Endometrium (tissue), 2 donors: ENCODE data around the gene UBL4A.

Source experiments
- FAIRE-seq: peaks from 2 replicates; lab custom pipeline; 2012; peaks lifted over from hg19 to GRCh38; lab: Jason Lieb, UNC
- donor health status: control.
- donor health status: control.

UBL4A gene

DNA sequence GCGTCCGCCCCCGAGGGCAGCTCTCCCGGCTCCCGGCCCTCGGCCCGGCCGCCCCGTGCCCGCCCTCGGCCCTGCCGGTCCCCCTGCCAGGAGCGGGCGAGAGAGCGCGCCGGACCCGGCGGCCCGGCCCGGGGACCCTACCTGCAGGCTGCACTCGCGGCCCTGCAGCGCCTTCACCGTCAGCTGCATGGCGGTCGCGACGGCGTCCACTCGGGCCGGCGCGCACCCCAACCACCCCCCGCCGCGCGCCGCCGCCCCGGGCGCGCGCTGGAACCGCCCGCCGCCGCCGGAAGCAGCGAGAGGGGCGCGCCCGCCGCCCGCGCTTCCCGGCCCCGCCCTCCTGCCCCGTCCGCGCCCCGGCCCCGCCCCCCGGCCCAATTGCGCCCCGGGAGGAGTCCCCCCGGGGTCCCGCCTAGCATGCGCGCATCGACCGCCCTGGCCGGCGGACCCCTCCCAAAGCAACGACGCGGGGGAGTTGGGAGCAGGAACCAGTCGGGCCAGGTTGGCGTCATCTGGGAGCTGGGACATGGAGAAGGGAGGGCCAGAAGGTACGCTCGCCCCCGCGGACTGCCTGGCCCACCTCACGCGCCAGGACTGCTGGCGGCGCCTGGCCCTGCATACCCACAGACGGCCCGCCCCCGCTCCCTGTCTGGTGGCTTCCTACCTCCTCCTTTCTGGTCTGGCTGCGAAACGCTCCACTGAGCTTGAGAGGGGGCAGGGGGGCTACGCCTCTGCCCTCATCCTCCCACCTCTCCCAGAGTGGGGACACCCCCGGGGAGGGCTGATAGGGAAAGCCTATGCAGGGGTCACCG is at the start of gene UBL4A:
TSS of gene UBL4A (minus strand) at position 220 of the 812 bp plus-strand sequence. CDS start at position 189, 31 bp downstream.
- no peak for FAIRE-seq

DNA sequence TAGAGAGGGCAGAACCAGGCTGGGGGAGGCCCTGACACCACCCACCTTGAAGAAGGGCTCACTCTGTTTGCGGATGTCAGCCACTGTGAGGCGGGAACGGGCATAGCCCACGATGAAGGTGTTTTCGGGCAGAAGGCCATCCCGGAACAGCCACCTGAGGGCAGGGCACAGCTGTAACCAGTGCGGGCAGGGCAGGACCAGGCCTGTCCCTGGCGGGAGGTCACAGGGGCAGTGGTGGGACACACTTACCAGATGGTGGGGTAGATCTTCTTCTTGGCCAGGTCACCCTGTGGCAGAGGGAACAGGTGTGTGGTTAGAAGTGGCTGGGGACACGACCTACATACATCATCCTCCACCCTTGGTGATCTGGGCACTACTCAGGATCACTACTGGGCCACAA is 49.5 kb upstream of the UBL4A start:
- FAIRE-seq, result no peak

DNA sequence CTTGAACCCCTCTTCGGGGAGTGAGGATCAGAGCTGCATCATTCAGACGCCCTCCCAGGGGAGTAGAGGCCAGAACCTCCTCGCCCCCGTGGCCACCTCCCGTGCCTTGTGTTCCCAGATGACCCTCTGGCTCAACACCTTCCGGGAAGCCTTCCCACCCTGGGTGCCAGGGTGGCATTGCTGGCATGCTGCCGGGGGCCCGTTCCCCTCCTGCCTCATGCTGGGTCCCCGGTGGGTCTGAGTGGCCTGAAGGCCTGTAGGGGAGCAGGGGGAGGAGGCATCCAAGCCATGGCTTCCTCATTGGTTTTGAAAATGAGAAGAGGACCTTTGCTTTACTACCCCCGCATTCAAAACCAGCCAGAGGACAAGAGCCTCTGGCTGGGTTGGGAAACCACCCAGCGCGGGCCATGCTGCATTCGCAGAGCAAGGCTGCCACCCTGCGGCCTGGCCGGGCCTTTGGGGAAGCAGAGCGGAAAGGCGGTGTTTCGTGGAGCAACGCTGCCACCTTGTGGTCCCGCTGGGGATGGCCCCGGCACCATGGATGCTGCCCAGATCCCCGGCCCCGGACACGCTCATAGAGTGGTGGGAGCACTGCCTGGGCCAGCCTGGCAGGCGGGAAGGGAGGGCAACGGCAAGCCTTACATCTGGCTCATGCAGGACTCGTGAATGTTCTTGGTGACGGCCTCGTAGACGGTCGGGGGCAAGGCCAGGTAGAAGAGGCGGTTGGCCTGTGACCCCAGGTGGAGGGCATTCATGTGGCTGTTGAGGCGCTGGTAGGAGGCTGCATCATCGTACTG is 48.3 kb upstream of the UBL4A start:
- FAIRE-seq, result peak; percentile 89

DNA sequence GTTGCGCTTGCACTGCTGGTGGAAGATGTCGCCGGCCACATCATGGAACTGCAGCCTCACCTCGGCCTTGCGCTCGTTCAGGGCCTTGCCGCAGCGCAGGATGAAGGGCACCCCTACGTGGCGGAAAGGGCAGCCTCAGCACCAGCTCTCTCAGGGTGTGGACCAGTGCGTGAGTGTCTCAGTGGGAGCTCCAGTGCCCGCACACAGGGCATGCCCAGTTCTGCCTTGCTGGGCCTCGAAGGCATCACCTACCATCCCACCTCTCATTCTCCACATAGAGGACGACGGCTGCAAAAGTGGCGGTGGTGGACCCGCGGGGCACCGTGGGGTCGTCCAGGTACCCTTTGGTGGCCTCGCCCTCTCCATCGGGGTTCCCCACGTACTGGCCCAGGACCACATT is 46.3 kb upstream of the UBL4A start:
- no peak for FAIRE-seq

DNA sequence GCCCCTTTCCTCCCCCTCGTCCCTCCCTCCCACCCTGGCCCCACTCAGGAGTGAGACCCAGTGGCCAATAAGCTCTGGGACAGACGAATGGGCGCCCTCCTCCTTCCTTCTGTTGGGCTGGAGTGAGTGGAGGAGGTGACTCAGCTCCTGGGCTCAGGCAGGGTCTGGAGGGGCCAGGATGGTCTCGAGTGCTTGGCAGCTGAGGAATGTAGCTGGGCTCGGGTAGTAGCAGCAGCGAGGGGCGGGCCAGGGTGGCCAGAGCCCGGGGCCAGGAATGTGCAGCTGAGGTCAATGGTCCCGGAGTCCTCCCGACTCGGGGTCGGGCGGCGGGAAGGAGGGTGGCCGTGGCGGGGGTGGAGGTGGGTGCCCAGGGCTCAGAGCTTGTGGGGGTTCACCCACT is 45.2 kb upstream of the UBL4A start:
- FAIRE-seq, result no peak

DNA sequence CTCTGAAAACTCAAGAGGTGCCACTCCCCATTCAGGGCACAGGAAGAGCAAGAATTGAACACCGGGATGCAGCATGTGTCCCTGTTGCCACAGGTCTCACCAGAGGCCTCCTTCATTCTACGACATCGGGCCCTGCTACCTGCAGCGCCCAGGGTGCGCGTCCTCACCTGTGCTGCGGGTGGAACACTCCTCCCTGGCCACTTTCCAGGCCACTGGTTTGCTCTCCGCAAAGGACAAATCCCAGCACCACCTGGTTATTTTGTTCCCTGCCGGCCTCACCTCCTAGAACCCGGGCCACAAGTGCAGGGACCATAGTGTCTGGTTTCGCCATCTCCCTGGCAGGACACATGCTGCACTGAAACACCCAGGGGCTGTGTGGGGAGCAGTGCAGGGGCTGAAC is 43.9 kb upstream of the UBL4A start:
- FAIRE-seq, result no peak

DNA sequence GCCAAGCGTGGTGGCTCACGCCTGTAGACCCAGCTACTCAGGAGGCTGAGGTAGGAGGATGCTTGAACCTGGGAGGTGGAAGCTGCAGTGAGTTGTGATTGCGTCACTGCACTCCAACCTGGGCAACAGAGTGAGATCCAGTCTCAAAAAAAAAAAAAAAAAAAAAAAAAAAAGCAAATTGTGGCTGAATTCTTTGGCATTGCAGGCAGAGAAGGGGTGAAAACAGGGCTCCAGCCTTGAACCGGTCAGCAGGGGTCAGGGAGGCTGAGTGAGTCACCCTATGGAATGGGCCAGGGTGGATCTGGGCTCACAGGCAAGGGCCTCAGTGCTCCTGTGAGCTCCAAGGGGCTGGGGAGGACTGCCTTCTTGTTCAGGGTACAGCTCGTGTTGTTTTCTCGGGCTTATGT is 42.8 kb upstream of the UBL4A start:
- no peak for FAIRE-seq

DNA sequence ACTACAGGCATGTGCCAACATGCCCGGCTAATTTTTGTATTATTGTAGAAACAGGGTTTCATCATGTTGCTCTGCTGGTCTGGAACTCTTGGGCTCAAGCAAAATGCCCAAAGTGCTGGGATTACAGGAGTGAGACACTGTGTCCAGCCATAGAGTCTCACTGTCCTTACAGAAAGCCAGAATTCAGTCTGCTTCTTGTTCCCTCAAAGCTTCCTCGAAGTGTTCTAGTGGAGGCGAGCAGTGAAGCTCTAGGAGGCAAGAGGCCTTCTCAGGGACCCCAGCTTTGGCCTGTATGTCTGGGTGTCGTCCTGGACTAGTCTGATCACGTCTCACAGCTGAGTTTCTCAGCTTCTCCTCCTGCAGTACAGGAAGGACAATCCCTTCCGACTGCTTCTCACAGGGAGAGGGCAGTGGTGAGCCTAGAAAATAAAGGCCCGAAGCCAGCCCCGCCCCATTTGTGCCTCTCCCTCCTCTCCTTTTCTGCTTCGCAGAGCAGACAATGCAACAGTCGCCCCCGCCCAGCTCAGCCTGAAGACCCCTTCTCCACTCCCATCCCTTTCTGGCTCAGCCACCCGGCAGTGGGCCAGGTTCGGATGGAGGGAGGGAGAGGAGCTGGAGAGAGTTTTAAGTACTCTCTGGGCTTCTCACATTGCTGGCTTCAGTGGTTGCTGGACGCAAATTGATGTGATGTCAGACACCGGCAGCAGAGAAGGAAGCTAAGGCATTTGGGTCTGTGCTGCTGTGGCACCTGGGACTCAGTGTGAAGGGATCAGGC is 40.7 kb upstream of the UBL4A start:
- no peak for FAIRE-seq

DNA sequence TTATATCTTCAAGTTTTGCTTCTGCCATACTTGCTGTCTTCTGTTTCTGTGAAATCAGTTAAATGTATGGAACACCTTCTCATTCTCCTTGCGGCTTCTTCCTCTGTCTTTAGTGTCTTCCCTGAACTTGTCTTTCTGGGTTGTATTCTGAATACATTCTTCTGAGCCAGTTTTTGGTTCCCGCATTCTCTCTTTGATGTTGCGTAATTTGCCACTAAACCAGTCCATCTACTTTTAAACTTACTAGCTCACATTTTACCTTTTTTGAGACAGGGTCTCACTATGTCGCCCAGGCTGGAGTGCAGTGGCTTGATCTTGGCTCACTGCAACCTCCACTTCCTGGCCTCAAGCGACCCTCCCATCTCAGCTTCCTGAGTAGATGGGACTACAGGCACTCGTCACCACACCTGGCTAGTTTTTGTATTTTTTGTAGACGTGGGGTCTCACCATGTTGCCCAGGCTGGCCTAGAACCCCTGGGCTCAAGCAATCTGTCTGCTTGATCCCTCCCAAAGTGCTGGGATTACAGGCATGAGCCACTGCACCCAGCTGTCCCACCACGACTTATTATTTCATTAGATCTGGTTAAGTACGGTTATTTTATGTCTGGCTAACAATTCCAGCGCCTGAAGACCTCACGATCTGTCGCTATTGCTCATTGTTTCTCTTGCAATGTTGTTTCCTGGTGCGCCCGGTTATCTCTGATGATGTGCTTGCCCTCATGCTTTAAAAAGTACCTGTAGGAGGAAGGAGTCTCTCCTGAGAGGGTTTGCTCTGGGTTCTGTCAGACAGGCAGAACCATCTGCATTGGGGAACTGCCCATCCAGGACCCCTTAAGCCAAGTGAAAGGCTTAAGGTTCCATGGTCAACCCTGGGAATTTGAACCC is 39.4 kb upstream of the UBL4A start:
- no peak for FAIRE-seq

DNA sequence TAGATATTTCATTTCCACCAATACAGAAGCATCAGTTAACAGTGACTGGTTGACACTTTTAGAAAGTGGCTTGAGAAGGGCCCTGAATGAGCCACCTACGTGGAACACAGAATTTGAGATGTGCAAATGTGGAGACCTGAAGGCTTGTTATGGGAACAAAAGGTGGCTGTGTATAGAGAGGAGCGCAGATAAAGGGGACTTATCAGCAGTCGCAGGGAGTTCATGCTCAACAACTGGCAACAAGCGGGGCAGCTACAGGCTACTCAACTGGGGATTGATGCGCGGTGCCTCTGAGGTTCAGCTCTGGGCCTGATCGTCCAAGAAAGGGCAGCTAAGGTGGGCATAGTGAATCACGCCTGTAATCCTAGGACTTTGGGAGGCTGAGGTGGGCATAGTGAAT is 33.0 kb upstream of the UBL4A start:
- no peak for FAIRE-seq

DNA sequence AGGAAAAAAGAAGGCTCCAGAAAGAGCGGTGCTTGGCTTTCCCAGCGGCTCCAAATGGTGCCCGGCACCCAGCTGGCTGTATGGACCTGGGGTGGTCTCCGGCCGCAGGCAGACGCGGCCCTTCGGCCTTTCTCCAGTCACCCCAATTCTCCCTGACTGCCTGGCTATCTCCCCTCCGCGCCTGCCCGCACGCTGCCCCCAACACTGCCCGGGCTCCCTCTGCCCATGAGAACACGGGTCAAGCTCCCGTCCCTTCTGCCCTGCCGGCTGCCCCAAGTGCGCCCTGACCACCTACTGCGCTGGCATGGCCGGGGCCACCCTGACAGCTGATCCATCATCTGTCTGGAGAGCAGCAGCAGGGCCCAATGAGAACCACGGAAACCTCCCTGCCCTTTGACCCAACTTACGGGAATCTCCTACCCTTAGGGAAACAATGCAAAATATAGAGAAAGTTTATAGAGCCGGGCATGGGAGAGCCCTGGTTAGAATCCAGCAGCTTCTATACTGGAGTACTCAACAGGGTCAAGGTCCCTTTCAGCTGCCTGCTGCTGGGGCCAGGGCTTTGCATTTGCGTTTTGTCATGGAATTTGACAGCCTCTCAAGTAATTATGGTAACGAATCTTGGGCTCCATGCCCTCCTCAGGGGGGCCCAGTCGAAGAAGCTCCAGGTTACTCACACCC is 30.8 kb upstream of the UBL4A start:
- FAIRE-seq, result no peak

DNA sequence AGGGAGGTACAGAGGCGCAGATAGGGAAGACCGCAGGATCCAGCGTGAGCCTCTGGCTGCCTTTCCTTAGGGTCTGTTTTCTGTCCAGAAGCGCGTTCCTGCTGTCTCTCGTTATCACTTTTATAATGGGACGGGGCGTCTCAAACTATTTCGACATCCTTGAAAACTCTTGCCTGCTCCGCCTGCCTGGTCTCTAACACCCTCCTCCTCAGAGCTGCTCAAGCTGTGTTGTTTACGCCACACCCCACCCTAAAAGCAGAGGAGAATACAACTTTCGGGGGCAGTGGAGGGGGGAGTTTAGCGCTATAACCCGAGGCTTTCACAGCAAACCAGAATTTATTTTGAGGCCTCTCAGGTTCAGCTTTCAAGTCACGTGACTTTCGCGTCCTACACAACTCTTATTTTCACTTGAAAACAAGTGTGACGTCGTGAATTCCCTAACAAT is 30.3 kb upstream of the UBL4A start:
- FAIRE-seq, result no peak

DNA sequence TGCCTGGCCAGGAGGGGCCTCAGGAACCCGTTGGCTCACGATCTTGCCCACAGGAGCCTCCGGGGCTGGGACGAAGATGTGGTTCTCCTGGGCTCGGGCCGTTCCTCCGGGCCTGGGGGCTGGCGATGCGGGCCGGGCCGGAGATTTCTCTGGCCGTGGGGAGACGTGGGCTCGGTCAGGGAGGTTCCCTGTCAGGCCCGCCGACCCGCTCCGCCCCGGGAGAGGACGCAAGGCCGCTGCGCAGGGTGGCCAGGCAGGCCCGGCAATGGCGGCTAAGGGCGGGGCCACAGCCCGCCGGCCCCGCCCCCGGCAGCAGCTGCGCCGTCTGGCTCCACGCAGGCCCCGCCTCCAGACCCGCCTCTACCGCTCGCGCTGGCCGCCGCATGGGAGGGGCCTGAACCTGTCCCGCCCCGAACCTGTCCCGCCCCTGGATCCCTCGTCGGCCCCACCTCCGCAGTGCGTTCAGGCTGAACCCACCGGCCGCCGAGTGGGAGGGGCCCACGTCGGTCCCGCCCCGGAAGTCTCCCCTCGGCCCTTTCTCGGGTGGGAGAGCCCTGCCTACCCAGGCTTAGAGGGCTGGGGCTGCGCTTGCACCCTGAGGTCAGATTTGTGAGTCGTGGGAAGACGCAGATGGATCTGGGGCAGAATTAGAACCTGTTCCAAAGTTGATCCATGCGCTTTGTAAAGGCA is 29.7 kb upstream of the UBL4A start, which contains the start of gene FAM3A:
TSS of gene FAM3A (minus strand) at position 267 of the 690 bp plus-strand sequence. CDS start 460 bp downstream, outside the sequence.
- FAIRE-seq, result no peak

DNA sequence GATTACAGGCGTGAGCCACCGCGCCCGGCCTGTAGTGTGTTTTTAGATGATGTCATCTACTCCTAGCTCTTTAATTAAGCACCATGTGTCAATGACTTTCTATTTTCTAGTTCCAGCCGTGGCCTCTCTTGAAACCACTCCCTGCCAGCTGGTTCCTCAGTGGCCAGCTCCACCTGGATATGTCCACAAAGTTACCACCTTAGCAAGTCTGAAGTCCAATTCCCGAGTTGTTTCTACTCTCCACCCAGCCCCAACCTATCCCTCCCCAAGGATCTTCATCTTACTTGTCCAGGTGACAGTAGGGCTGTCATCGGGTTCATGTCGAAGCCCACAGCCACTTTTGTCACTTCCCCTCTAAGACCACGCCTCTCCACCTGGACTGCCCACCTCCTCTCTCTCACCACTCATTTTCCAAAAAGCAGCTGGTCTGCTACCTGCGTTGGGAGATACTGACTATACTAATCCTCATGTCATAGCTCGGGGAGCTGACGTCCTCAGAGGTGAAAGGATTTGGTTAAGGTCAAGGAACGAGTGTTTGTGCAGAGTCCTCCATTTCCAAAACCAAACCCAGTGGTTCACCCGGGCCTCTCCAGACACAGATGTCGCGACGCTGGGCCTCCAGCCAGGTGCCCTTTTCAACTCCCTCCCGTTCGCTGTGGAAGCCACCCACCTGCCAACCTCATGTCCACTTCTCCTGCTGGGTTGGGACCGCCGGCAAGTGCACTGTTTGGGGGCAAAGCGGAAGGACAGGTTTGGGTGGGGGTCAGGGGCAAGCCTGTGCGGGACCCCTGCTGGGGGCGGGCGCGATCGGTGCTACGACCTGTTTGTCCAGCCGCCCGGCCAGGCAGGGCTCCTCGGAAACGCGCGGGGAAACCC is 28.9 kb upstream of the UBL4A start:
- no peak for FAIRE-seq

DNA sequence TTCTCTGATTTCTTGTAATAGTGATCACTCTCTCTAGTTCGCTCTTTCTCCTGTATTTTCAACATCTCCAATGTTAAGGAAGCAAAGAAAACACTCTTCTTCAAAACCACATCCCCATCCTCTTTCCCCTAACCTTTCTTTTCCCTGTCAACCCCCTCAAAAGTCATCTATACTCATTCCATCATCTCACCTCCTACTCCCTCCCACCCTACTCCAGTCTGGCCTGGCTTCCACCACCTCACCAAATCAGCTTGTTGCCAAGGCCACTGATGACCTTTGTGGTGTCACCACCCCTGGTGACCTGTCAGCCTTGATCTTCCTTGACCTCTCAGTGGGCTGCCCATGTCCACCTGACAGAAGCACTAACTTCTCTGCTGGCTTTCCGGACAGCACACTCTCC is 27.3 kb upstream of the UBL4A start:
- no peak for FAIRE-seq

DNA sequence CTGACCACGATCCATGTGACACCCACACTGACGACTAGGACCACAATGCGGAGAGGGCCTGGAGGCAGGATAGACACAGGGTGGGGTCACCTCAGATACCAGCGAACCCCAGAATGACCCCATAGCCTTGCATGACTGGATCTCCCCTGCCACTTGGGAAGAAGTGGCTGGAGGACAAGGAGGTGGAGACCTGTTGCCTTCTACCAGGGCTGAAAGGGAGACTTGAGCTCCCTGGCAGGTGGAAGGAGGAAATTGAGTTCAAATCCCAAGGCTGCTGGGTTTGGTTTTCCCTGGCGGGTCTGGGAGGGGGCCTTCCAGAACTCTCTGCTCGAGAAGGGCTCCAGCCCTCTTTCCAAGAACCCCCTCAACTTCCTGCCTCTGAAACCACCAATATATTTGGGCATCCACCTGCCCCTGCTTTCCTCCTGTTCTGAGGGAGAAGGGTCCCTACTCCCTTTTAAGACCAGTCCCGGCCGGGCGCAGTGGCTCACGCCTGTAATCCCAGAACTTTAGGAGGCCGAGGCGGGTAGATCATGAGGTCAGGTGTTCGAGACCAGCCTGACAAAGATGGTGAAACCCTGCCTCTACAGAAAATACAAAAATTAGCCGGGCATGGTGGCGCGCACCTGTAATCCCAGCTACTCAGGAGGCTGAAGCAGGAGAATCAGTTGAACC is 26.6 kb upstream of the UBL4A start:
- no peak for FAIRE-seq

DNA sequence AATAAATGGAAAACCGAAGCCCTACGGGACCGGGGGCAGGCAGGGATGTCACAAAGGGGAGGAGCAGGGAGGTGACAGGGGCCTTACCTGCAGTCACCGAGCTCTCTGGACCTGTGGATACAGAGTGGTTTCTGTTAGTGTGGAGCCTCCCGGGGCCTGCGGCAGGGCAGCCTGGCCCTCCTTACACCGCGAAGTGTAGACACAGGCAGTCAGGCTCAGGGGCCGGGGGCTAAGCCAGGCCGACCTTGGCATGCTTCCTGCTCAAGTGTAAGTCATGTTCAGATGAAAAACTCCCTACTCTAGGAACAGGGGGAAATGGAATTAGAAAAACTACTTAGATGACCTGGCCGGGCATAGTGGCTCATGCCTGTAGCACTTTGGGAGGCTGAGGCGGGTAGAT is 25.3 kb upstream of the UBL4A start:
- FAIRE-seq, result no peak

DNA sequence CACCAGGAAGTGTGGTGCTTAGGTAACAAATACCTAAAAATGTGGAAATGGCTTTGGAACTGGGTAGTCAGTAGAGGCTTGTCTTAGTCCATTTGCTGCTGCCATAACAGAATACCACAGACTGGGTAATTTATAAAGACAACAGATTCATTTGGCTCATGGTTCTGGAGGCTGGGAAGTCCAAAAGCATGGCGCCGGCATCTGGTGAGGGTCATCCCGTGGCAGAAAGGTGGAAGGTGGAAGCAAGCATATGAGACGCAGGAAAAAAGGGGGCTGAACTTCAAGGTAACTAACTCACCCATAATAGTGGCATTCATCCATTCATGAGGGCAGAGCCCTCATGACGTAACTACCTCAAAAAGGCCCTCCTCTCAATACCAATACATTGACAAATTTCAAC is 23.0 kb upstream of the UBL4A start:
- FAIRE-seq, result no peak

DNA sequence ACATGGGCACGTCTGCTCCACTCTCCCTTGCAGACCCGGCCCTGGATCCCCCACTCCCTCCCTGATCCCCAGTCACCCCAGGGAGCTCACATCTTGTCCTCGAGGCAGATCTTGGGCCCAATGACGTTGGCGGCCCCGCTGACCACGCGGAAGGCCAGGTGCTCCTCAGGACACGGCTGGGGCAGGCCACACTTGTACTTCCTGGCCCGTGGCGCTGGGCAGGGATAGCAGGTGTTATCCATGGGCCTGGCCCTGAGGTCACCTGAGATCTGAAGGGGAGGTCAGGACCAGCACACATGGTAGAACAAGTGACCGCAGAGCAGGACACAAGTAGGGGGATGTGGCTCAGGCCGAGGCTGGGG is 21.9 kb upstream of the UBL4A start:
- no peak for FAIRE-seq
